Activated naive CD4-positive, alpha-beta T cell treated with anti-CD3 and anti-CD28 coated beads, Interleukin-2, amount 10 ng/mL, durations not matched to agents 7 days and 5 days (primary cell): ENCODE data around the gene CACNA1D.

Experiments
- CTCF ChIA-PET: fragments of 350-600 bp; sonication (Branson Sonifier 250); formaldehyde crosslinking; loops from one replicate; lab custom pipeline; 2021; ENCODE audit warnings: antibody characterized with exemption; lab: Charles Lee
- DNase-seq: peaks from one replicate; pipeline ENCODE4 v3.0.0-alpha.2; 2020
- H3K27ac Mint-ChIP-seq: one replicate; pipeline ENCODE4 v1.8.0; 2021; ENCODE audit warnings: mild to moderate bottlenecking, moderate library complexity, mixed read lengths
- H3K27me3 Mint-ChIP-seq: one replicate; pipeline ENCODE4 v1.8.0; 2021; ENCODE audit warnings: mild to moderate bottlenecking, mixed read lengths
- H3K36me3 Mint-ChIP-seq: one replicate; pipeline ENCODE4 v1.8.0; 2021; ENCODE audit warnings: mixed read lengths
- H3K4me1 Mint-ChIP-seq: one replicate; pipeline ENCODE4 v1.8.0; 2021; ENCODE audit warnings: mixed read lengths
- H3K4me3 Mint-ChIP-seq: one replicate; pipeline ENCODE4 v1.8.0; 2021; ENCODE audit warnings: mild to moderate bottlenecking, moderate library complexity, mixed read lengths
- H3K9me3 Mint-ChIP-seq: one replicate; pipeline ENCODE4 v1.8.0; 2021; ENCODE audit warnings: mixed read lengths

Gene CACNA1D

DNA sequence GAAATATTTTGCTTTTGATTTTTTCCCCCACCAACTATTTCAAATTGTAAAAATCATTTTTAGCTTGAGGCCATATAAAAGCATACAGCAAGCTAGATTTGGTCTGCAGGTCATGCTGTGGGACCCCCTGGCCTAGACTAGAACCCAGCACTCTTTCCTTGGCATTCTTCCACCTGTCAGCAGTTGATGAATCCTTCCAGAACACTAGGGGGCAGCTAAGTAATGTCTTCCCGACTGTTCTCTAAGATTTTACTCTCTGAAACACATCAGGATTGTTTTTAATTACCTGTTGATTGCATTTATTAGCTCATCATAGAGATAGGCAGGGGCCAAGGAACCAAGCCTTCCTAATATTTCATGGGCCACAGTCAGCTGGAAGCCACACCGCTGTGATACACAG is 174.5 kb downstream of the CACNA1D start:
- H3K4me1 Mint-ChIP-seq = no peaks in the 10 kb centered on the region
- no peak overlapping the region for H3K4me3 Mint-ChIP-seq
- H3K36me3 Mint-ChIP-seq = no peaks in the 10 kb centered on the region
- no peak for DNase-seq
- H3K9me3 Mint-ChIP-seq = no peaks in the 10 kb centered on the region
- no peak overlapping the region for H3K27ac Mint-ChIP-seq
- CTCF ChIA-PET = interaction anchor here (0.7 to 2.9 kb wide), 4 partner anchors 11 to 41 kb away, joined by 3 to 8 read pairs (median 6); no protein-coding TSS in a partner anchor
- H3K27me3 Mint-ChIP-seq = peaks cover 30% of the 10 kb centered on the region

DNA sequence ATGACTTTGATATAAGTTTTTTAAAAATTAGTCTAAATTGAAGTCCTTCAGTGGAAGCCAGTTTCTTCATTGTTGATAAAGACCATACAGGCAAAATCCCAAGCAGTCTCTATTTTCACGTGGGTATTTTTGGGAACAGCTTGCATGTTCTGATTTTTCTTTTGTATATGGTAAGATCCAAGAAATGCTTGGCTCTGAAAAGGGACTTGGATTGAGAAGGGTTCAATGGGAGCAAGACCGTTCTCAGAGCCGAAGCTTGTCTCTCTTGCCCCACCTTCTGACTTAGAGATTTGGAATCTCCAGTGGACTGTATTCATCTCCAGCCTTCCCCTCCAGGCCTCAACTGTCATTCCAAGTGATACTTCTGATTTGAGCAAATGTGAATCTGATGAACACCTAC is 176.3 kb downstream of the CACNA1D start:
- CTCF ChIA-PET = interaction anchor here (2.9 kb wide), 1 partner anchor 39 kb away, joined by 8 read pairs; no protein-coding TSS in a partner anchor
- Mint-ChIP-seq H3K27ac (no peak overlapping the region), H3K9me3 (no peaks in the 10 kb centered on the region), H3K36me3 (no peaks in the 10 kb centered on the region), H3K4me1 (no peaks in the 10 kb centered on the region), H3K27me3 (peaks cover 21% of the 10 kb centered on the region), H3K4me3 (no peak overlapping the region)
- no peak for DNase-seq

DNA sequence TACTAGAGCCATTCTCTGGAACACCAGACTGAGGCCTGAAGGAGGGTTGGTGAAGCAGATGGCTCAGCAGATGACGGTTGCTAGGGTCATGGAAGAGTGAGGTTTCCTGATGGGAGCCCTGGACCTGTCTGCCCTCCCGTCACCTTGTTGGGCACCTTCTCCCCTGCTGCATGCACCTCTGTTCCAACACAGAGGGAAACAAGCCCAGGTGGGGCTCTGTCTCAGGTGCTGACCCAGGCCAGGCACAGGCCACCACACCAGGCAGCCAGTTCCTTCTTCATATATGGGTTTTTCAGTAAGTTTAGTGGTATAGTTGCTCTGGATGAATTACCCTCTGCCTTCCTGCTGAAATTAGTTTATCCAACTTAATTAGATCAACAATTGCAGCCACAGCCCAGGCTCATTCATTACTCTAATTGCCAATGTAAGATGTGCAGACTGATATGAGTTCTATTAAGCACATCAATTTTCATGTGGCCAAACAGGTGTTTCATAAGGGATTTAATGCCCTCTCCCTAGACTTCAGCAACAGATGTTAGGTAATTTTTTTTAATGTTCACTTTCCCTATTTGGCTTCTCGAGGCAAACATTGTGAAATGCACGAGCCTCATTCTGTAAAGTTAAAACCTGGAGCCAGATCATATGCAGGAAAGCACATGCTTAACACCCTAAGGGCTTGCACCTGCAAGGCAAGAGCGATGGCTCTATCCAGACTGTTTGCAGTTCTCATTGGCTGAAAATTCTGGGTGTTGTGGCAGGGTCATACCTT is 177.0 kb downstream of the CACNA1D start:
- H3K9me3 Mint-ChIP-seq = no peaks in the 10 kb centered on the region
- CTCF ChIA-PET = interaction anchor here (1.0 kb wide), 1 partner anchor 38 kb away, joined by 4 read pairs; no protein-coding TSS in a partner anchor
- H3K27me3 Mint-ChIP-seq = peaks cover 17% of the 10 kb centered on the region
- no peak for DNase-seq
- H3K4me3 Mint-ChIP-seq = no peak overlapping the region
- H3K4me1 Mint-ChIP-seq = no peaks in the 10 kb centered on the region
- no peak overlapping the region for H3K27ac Mint-ChIP-seq
- no peaks in the 10 kb centered on the region for H3K36me3 Mint-ChIP-seq

DNA sequence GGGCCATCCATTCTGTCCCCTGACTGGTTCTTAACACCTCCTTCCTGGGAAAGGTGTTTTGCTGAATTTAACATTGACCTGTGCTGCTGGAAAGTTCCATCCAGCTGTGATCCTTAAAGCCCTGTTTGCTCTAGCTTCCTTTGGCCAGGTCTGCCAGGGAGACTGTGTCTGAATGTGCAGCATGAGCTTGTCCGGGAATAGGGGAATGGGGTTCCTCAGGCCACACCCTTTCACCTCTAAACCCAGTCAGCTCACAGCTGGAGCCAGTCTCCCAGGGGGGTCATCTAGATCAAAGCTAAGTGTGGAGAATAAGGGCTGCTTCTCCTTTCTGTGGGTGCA is 177.5 kb downstream of the CACNA1D start:
- Mint-ChIP-seq H3K27me3 (peaks cover 11% of the 10 kb centered on the region), H3K4me3 (no peak overlapping the region), H3K4me1 (no peaks in the 10 kb centered on the region), H3K36me3 (no peaks in the 10 kb centered on the region), H3K9me3 (no peaks in the 10 kb centered on the region), H3K27ac (no peak overlapping the region)
- CTCF ChIA-PET = interaction anchor here (1.0 kb wide), 1 partner anchor 38 kb away, joined by 4 read pairs; no protein-coding TSS in a partner anchor
- DNase-seq = no peak

DNA sequence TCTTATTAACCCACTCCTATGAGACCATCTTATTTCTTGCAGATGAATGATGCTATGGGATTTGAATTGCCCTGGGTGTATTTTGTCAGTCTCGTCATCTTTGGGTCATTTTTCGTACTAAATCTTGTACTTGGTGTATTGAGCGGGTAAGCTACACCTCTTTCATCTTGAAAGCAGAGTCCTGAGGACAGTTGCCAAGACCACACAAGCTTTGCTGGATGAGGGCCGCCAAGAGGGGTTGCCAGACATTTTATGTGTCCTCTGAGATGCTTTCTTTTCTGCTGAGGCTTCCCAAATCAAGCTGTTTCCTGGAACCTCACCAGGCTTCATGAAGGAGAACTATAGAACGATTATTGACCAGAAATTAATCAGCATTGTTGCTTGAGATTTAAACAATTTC is 178.6 kb downstream of the CACNA1D start:
- Mint-ChIP-seq H3K27ac (no peak overlapping the region), H3K27me3 (peaks cover 9% of the 10 kb centered on the region), H3K4me3 (no peak overlapping the region), H3K36me3 (no peaks in the 10 kb centered on the region), H3K4me1 (no peaks in the 10 kb centered on the region), H3K9me3 (no peaks in the 10 kb centered on the region)
- CTCF ChIA-PET = interaction anchor here (0.7 kb wide), 1 partner anchor 48 kb away, joined by 3 read pairs; no protein-coding TSS in a partner anchor
- DNase-seq = no peak

DNA sequence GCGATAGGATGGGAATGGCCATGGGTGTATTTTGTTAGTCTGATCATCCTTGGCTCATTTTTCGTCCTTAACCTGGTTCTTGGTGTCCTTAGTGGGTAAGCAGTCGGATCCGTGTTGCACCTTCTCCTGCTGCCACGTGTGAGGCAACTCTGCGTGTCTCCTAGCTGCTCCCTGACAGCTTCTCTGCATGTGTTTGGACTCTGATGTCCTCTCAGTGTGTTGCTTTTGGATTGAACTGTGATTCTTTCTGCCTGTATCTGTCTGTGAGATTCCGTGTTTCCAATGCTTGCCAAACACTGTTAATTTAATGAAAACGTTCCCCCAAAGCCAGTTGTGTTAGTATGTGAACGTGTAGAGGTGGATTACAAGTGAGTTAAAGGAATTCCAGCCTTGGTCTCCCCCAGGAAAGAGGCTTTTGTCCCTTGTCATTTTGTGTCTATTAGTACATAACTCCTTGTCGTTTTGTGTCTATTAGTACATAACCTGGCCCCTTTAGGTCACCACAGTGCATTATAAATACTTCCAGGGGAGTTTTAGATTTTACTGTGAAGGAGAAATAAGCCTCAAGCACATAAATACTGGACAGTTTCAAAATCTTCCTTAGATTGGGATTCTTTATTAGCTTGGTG is 179.4 kb downstream of the CACNA1D start:
- no peaks in the 10 kb centered on the region for H3K36me3 Mint-ChIP-seq
- H3K9me3 Mint-ChIP-seq = no peaks in the 10 kb centered on the region
- DNase-seq = no peak
- H3K27me3 Mint-ChIP-seq = peaks cover 9% of the 10 kb centered on the region
- no peak overlapping the region for H3K27ac Mint-ChIP-seq
- CTCF ChIA-PET = no interaction called here
- H3K4me1 Mint-ChIP-seq = no peaks in the 10 kb centered on the region
- H3K4me3 Mint-ChIP-seq = no peak overlapping the region

DNA sequence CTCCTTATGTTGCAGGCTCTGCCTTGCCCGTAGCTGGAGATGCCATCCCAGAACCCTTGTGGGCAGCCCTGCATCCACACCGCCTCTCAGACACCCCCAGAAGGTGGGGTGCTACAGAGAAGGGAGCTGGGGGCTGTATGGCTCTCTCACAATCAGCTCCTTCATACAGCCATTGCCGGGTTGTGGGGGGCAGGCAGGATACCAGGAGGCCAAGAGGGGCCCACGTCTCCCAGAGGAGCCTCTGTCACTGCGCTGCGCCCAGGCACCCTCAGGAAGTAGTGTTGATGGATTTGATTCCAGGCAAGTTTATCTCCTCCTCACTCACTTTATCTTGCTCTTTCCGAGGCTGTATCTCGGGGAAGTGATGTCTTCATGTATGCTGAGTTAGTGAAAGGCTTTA is 180.2 kb downstream of the CACNA1D start:
- Mint-ChIP-seq H3K27me3 (peaks cover 9% of the 10 kb centered on the region), H3K36me3 (no peaks in the 10 kb centered on the region), H3K4me1 (no peaks in the 10 kb centered on the region), H3K4me3 (no peak overlapping the region), H3K9me3 (no peaks in the 10 kb centered on the region), H3K27ac (no peak overlapping the region)
- CTCF ChIA-PET = no interaction called here
- DNase-seq = no peak

DNA sequence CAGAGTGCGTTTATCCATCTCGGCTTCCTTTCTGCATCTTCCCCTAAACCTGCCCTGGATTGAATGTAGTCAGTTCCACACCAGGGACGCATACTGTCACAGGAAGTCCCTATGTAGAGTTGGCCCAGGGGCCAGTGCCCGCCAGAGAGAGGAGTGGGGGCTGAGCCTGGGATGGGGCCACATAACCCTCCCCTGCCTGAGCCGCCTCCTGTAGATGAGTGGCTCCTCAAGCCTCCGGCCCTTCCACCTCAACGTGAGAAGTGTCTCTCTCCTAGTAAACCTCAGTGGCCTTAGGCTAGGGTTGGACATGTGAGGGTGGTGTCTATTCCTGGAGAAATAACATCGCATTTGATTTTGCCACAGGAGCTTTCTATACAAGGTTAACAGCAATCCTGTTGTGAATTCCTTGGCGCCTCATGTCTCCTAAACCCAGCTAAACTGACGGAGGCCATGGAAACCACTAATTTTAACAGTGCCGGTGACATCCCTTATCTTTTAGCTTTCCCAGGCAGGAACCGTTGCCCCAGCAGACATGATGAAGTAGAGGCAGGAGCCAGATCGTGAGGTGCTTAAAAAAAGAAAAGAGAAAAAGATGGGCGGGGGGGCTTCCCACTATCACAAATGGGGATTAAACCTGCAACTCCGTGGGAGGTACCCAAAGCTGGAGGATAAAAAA is 180.7 kb downstream of the CACNA1D start:
- Mint-ChIP-seq H3K9me3 (no peaks in the 10 kb centered on the region), H3K27ac (no peak overlapping the region), H3K4me1 (no peaks in the 10 kb centered on the region), H3K4me3 (no peak overlapping the region), H3K36me3 (no peaks in the 10 kb centered on the region), H3K27me3 (peaks cover 12% of the 10 kb centered on the region)
- no peak for DNase-seq
- CTCF ChIA-PET = no interaction called here

DNA sequence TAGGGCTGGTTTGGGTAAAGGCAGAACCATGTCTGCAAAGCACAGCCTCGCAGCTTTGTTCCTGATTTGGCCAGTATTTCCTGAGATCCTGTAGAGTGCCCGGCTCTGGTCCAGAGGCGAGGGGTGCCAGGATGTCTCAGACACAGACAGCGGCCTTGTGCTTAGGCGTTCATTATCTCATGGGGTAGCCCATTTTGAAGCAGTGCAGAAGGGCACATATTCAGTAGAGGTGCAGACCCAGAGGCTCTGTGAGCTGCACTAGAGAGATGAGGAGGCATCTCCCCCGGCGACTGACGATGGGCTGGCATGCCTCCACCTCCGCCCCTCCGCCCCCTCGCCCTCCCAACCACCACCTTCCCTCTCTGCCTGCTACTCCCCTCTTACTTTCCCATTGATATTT is 181.5 kb downstream of the CACNA1D start:
- CTCF ChIA-PET = no interaction called here
- Mint-ChIP-seq H3K27me3 (peaks cover 15% of the 10 kb centered on the region), H3K4me1 (no peaks in the 10 kb centered on the region), H3K4me3 (no peak overlapping the region), H3K36me3 (no peaks in the 10 kb centered on the region), H3K27ac (no peak overlapping the region), H3K9me3 (no peaks in the 10 kb centered on the region)
- no peak for DNase-seq

DNA sequence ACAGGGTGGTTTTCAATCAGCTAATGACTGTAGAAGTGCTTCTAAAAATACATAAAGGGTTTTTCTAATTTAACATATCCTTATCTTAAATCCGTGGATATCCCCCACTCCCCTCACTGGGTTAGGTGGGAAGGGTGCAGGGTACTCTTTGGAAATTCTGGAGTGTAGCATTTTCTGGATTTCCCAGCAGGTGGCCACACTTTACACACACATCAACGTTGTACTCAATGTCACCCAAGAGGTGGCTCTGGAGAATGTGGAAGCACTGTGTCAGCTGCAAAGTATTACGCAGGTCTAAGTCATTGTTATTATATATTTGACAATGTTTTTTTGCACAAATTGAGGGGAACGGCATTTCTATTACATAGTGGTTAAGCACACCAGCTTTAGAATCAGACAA is 183.0 kb downstream of the CACNA1D start:
- Mint-ChIP-seq H3K27ac (no peak overlapping the region), H3K4me3 (no peak overlapping the region), H3K27me3 (peaks cover 15% of the 10 kb centered on the region), H3K36me3 (no peaks in the 10 kb centered on the region), H3K9me3 (no peaks in the 10 kb centered on the region), H3K4me1 (no peaks in the 10 kb centered on the region)
- DNase-seq = no peak
- CTCF ChIA-PET = interaction anchor here (0.8 to 1.8 kb wide), 5 partner anchors 10 to 66 kb away, joined by 3 to 9 read pairs (median 3); no protein-coding TSS in a partner anchor

DNA sequence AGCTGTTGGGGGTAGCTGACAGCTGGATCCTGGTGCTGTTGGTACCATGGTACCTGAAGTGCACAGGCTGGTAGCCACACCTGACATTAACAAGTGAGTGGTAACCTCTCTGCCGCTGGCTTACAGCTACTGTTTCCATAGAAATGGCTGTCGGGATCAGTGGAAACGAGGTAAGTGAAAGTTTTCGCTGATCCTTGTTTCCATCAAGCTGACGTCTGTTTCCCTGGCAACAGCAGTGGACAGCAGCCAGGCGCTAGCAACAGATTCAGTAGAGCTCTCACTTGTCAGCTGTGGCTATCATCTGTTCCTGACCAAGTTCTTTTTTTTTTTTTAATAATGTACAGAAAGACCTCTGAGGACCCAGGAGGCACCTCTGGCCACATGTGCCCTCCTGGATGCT is 185.6 kb downstream of the CACNA1D start:
- Mint-ChIP-seq H3K27me3 (peaks cover 25% of the 10 kb centered on the region), H3K4me1 (no peaks in the 10 kb centered on the region), H3K4me3 (no peak overlapping the region), H3K27ac (no peak overlapping the region), H3K9me3 (no peaks in the 10 kb centered on the region), H3K36me3 (no peaks in the 10 kb centered on the region)
- CTCF ChIA-PET = interaction anchor here (1.2 to 1.6 kb wide), 4 partner anchors 11 to 30 kb away, joined by 4 to 6 read pairs (median 5); no protein-coding TSS in a partner anchor
- no peak for DNase-seq

DNA sequence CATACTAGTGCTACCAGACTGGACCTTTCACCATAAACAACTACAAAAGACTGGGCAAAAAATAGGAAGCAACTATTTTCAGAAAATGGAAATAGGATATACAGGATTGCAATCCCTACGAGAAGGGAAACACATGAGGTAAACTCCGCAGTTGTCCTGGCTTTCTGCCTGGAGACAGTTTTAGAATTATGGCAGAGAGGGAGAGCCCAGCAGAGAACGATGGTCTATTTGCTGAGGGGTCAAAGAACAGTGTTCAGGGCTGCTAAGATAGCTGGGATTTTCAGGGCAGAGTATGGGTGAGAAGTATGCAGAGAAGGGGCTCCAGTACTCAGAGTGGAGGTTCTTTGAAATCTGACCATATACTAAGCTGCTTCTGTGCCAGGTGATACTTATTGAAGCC is 188.4 kb downstream of the CACNA1D start:
- CTCF ChIA-PET = interaction anchor here (0.9 kb wide), 1 partner anchor 27 kb away, joined by 3 read pairs; no protein-coding TSS in a partner anchor
- H3K4me1 Mint-ChIP-seq = no peaks in the 10 kb centered on the region
- no peaks in the 10 kb centered on the region for H3K36me3 Mint-ChIP-seq

DNA sequence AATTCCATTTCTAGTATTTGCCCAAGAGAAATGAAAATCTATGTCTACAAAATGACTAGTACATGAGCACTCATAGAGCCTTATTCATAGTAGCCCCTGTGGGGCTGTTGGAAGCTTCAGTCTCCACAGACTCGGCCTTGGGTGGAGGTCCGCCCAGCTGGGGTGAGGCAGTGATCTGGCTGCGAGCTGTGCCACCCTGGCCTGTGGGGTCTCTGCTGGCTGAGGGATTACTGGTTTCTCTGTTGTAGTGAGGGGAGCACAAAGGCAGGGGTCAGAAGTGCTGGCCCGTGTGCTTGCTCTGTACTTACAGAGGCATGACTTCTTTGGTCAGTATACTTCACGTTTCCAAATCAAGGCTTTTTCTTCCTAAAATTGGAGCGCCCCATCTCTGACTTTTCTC is 193.7 kb downstream of the CACNA1D start:
- CTCF ChIA-PET = interaction anchor here (1.3 kb wide), 1 partner anchor 9 kb away, joined by 3 read pairs; no protein-coding TSS in a partner anchor
- no peak overlapping the region for H3K27ac Mint-ChIP-seq
- peaks cover 32% of the 10 kb centered on the region for H3K27me3 Mint-ChIP-seq
- H3K4me1 Mint-ChIP-seq = peaks cover 2% of the 10 kb centered on the region
- no peak for DNase-seq
- no peaks in the 10 kb centered on the region for H3K9me3 Mint-ChIP-seq
- H3K36me3 Mint-ChIP-seq = no peaks in the 10 kb centered on the region
- H3K4me3 Mint-ChIP-seq = no peak overlapping the region

More for the DNA sequence above, 188.4 kb downstream of the CACNA1D start:
- H3K27me3 Mint-ChIP-seq = peaks cover 25% of the 10 kb centered on the region
- H3K4me3 Mint-ChIP-seq = no peak overlapping the region
- no peak overlapping the region for H3K27ac Mint-ChIP-seq
- no peaks in the 10 kb centered on the region for H3K9me3 Mint-ChIP-seq
- DNase-seq = no peak

DNA sequence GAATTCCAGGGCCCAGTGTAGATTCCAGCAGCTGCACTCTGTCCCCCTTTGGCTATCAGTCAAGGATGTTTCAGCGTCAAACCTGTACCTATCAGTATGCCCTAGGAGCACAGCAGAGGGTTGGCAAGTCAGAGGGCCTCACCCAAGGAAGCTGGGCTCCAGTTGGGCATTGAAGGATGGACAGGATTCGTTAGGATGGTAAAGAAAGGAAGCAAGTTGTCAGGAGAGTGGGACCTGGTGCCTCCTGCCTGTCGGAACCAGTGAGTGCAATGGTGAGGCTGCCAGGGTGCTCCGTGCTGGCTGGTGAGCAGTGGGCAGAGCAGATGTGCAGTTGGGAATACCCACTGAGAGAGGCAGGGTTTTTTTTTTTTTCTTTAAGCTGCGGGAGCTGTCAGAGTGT is 194.6 kb downstream of the CACNA1D start:
- Mint-ChIP-seq H3K27ac (no peak overlapping the region), H3K27me3 (peaks cover 38% of the 10 kb centered on the region), H3K4me1 (peaks cover 9% of the 10 kb centered on the region), H3K9me3 (no peaks in the 10 kb centered on the region), H3K36me3 (no peaks in the 10 kb centered on the region), H3K4me3 (no peak overlapping the region)
- CTCF ChIA-PET = interaction anchor here (1.3 kb wide), 1 partner anchor 8 kb away, joined by 3 read pairs; no protein-coding TSS in a partner anchor
- no peak for DNase-seq
